ENCODE measurements around the gene ASB11.
"Not testable (repeated sequence)": the region's sequence is repeated elsewhere in the genome, so short reads cannot be mapped to it uniquely, and the experiment has no call there.

The ASB11 gene

GRCh38 chrX:15310117-15310516 lies 5.3 kb downstream of the ASB11 start:
- Histone ChIP-seq H3K9ac (ENCODE audit: low read depth, low read length) (no peak overlapping the region), H3K9me3 (ENCODE audit: insufficient read depth, low read length, severe bottlenecking) (no peaks in the 10 kb centered on the region), H3K27me3 (ENCODE audit: insufficient read depth, low read length, poor library complexity) (no peaks in the 10 kb centered on the region), H3K27ac (ENCODE audit: low read length) (no peak overlapping the region), H3K36me3 (ENCODE audit: insufficient read depth, low read length) (no peaks in the 10 kb centered on the region), H3K4me1 (ENCODE audit: insufficient read depth, low read length) (no peaks in the 10 kb centered on the region), H3K4me3 (ENCODE audit: low read depth in 1 of 2, low read length in 2 of 2) (no peak overlapping the region), H3K79me2 (ENCODE audit: insufficient read depth, low read length) (no peaks in the 10 kb centered on the region), H2AFZ (ENCODE audit: low read depth, low read length) (no peak overlapping the region), H3K4me2 (ENCODE audit: insufficient read depth, low read length) (no peak overlapping the region), H4K20me1 (ENCODE audit: insufficient read depth, low read length) (no peaks in the 10 kb centered on the region)
- no peak for TF ChIP-seq CTCF (IDR thresholded peaks at IDR 0.05; ENCODE audit: borderline replicate concordance, extremely low read depth, low read length, poor library complexity, severe bottlenecking)
- TF ChIP-seq EZH2 (IDR thresholded peaks at IDR 0.05; ENCODE audit: borderline replicate concordance, low read depth, low read length, severe bottlenecking): no peak
- no peak for ATAC-seq (ENCODE audit: insufficient read depth, low read depth)
- DNase-seq: no peak

DNA sequence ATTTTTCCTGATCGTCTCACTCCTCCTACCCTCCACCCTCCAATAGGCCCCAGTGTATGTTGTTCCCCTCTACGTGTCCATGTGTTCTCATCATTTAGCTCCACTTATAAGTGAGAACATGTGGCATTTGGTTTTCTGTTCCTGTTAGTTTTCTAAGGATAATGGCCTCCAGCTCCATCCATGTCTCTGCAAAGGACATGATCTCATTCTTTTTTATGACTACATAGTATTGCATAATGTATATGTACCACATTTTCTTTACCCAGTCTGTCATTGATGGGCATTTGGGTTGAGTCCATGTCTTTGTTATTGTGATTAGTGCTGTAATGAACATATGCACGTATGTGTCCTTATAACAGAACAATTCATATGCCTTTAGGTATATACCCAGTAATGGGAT lies 9.5 kb downstream of the ASB11 start:
- not testable (repeated sequence) for H3K4me2 ChIP-seq (ENCODE audit: insufficient read depth, low read length); H3K4me3 ChIP-seq (ENCODE audit: low read depth in 1 of 2, low read length in 2 of 2); H3K4me1 ChIP-seq (ENCODE audit: insufficient read depth, low read length); ATAC-seq (ENCODE audit: insufficient read depth, low read depth); H2AFZ ChIP-seq (ENCODE audit: low read depth, low read length); H4K20me1 ChIP-seq (ENCODE audit: insufficient read depth, low read length); H3K79me2 ChIP-seq (ENCODE audit: insufficient read depth, low read length); DNase-seq; H3K27me3 ChIP-seq (ENCODE audit: insufficient read depth, low read length, poor library complexity); H3K9ac ChIP-seq (ENCODE audit: low read depth, low read length); H3K27ac ChIP-seq (ENCODE audit: low read length); H3K36me3 ChIP-seq (ENCODE audit: insufficient read depth, low read length); H3K9me3 ChIP-seq (ENCODE audit: insufficient read depth, low read length, severe bottlenecking)

DNA sequence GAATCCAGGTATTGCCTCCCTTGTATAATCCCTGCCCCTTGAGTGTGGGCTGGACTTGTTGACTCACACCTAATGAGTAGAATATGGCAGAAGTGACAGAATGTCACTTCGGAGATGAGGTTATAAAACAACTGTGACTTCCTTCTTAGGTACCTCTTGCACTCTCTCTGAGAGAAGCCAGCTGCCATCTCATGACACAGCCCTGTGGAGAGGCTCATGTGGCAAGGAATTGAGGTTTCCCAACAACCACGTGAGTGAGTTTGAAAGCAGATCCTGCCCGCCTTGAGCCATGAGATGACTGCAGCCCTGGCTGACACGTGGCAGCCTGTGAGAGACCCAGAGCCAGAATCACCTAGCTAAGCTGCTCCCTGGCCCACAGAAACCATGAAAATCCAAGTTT lies 13.5 kb downstream of the ASB11 start:
- Histone ChIP-seq H3K4me1 (ENCODE audit: insufficient read depth, low read length) (no peaks in the 10 kb centered on the region), H3K36me3 (ENCODE audit: insufficient read depth, low read length) (no peaks in the 10 kb centered on the region), H3K27ac (ENCODE audit: low read length) (no peak overlapping the region), H4K20me1 (ENCODE audit: insufficient read depth, low read length) (no peaks in the 10 kb centered on the region), H3K9me3 (ENCODE audit: insufficient read depth, low read length, severe bottlenecking) (no peaks in the 10 kb centered on the region), H2AFZ (ENCODE audit: low read depth, low read length) (peak overlapping the region; percentile 55), H3K4me3 (ENCODE audit: low read depth in 1 of 2, low read length in 2 of 2) (no peak overlapping the region), H3K9ac (ENCODE audit: low read depth, low read length) (no peak overlapping the region), H3K27me3 (ENCODE audit: insufficient read depth, low read length, poor library complexity) (no peaks in the 10 kb centered on the region), H3K79me2 (ENCODE audit: insufficient read depth, low read length) (no peaks in the 10 kb centered on the region), H3K4me2 (ENCODE audit: insufficient read depth, low read length) (no peak overlapping the region)
- ATAC-seq (ENCODE audit: insufficient read depth, low read depth) (peak; percentile 68), DNase-seq (peak; percentile 10)
- no peak for TF ChIP-seq EZH2 (IDR thresholded peaks at IDR 0.05; ENCODE audit: borderline replicate concordance, low read depth, low read length, severe bottlenecking)
- TF ChIP-seq CTCF (IDR thresholded peaks at IDR 0.05; ENCODE audit: borderline replicate concordance, extremely low read depth, low read length, poor library complexity, severe bottlenecking): no peak

GRCh38 chrX:15299941-15300851 lies 15.2 kb downstream of the ASB11 start:
- no peaks in the 10 kb centered on the region for H3K4me1 ChIP-seq (ENCODE audit: insufficient read depth, low read length)
- H3K27ac ChIP-seq (ENCODE audit: low read length): no peak overlapping the region
- no peaks in the 10 kb centered on the region for H4K20me1 ChIP-seq (ENCODE audit: insufficient read depth, low read length)
- no peak overlapping the region for H3K4me2 ChIP-seq (ENCODE audit: insufficient read depth, low read length)
- TF ChIP-seq EZH2 (IDR thresholded peaks at IDR 0.05; ENCODE audit: borderline replicate concordance, low read depth, low read length, severe bottlenecking) (no peak), CTCF (IDR thresholded peaks at IDR 0.05; ENCODE audit: borderline replicate concordance, extremely low read depth, low read length, poor library complexity, severe bottlenecking) (peak; percentile 48)
- H3K36me3 ChIP-seq (ENCODE audit: insufficient read depth, low read length): no peaks in the 10 kb centered on the region
- H3K4me3 ChIP-seq (ENCODE audit: low read depth in 1 of 2, low read length in 2 of 2): no peak overlapping the region
- no peak overlapping the region for H3K9ac ChIP-seq (ENCODE audit: low read depth, low read length)
- H3K9me3 ChIP-seq (ENCODE audit: insufficient read depth, low read length, severe bottlenecking): no peaks in the 10 kb centered on the region
- no peak overlapping the region for H2AFZ ChIP-seq (ENCODE audit: low read depth, low read length)
- H3K27me3 ChIP-seq (ENCODE audit: insufficient read depth, low read length, poor library complexity): no peaks in the 10 kb centered on the region
- ATAC-seq (ENCODE audit: insufficient read depth, low read depth) (no peak), DNase-seq (no peak)
- H3K79me2 ChIP-seq (ENCODE audit: insufficient read depth, low read length): no peaks in the 10 kb centered on the region
